Right lung (tissue), 5 donors: Measurements from ENCODE around the gene SH3BP4. TPM values are rescaled to one million over a fixed set of nuclear protein-coding genes. Genes with fewer than 3 reads are reported as not detected.

Experiments
- DNase-seq, 2 donors: peaks; one replicate each; pipeline ENCODE4 v3.0.0-alpha.2; 2013
- polyA plus RNA-seq, 5 donors: library from polyadenylated mRNA; unstranded; fragments of 120-200 nt; gene quantifications; one replicate each; pipeline versions ENCODE4 v1.2.1 to v1.2.3, GENCODE V29; 2013; ENCODE audit warnings: inconsistent platforms in 1 of 5, low replicate concordance in 1 of 5; ENCODE audit not compliant: insufficient read length in 5 of 5, insufficient read depth in 1 of 5

SH3BP4 gene
- polyA plus RNA-seq, 5 donors = 24.7 to 30.0 (median 27.9) TPM

GRCh38 chr2:235084424-235084823 lies 132.6 kb downstream of the SH3BP4 start:
- DNase-seq = no peak

DNA sequence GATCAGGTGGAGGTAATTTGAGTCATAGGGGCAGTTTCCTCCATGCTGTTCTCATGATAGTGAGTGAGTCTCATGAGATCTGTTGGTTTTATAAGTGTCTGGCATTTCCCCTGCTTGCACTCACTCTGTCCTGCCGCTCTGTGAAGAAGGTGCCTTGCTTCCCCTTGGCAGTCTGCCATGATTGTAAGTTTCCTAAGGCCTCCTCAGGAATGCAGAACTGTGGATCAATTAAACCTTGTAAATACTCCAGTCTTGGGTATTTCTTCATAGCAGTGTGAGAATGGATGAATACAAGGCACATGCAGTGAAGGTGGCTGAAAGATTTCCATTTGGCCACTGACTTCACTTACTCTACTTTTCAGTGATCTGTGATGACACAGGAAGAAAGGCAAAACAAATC lies 133.7 kb downstream of the SH3BP4 start:
- no peak for DNase-seq

- no peak for DNase-seq
Measured at GRCh38 chr2:235086481-235087184, 134.8 kb downstream of the SH3BP4 start.

GRCh38 chr2:235087832-235088495 lies 136.1 kb downstream of the SH3BP4 start:
- peak; percentile 53 to 54 for DNase-seq

GRCh38 chr2:235088496-235088921 lies 136.7 kb downstream of the SH3BP4 start:
- peak; percentile 18 for DNase-seq

- no peak for DNase-seq
Measured at GRCh38 chr2:235091421-235091820, 139.6 kb downstream of the SH3BP4 start.

DNA sequence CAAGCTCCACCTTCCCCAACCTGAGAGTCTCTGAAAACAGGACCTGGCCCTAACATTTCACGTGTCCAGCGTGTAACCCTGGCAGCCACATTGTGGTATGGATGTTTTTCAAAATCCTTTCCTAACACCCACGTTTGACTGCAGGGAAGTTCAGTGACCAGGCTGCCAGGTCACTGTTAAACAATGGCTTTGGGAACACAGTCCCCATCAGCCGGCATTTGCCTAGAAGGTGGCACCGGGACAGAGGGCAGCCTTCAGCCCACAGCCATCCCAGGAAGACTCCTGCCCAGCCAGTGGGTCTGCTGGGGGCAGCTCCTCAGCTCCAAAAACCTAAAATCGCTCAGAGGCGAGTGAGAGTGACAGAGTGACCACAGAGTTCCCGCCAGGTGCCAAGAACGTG lies 140.2 kb downstream of the SH3BP4 start:
- DNase-seq = no peak

GRCh38 chr2:235092433-235093223 lies 140.8 kb downstream of the SH3BP4 start:
- no peak for DNase-seq

- no peak for DNase-seq
Measured at GRCh38 chr2:235094457-235094856, 142.6 kb downstream of the SH3BP4 start.

- DNase-seq = no peak
Measured at GRCh38 chr2:235095569-235095968, 143.8 kb downstream of the SH3BP4 start.

GRCh38 chr2:235096447-235096846 lies 144.6 kb downstream of the SH3BP4 start:
- DNase-seq = no peak

DNA sequence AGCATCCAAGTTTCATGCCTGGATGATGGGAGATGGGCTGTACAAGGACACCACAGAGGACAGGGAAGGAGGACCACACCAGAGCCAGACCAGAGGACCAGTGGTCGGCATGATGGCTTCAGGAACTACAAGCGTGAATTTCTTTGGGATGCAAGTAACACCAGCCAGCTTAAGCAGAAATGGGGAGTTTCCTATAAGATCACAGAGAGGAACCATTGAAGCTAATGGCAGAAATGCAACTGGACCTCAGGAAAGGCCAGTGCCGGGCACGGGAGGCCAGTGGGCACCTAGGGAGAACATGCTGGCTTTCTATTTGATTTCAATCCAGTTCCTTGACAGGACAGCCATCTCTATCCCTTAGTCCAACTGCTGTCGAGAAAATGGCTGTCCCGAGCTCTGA lies 145.4 kb downstream of the SH3BP4 start:
- DNase-seq = no peak

- no peak for DNase-seq
Measured at GRCh38 chr2:235098269-235098668, 146.5 kb downstream of the SH3BP4 start.

DNA sequence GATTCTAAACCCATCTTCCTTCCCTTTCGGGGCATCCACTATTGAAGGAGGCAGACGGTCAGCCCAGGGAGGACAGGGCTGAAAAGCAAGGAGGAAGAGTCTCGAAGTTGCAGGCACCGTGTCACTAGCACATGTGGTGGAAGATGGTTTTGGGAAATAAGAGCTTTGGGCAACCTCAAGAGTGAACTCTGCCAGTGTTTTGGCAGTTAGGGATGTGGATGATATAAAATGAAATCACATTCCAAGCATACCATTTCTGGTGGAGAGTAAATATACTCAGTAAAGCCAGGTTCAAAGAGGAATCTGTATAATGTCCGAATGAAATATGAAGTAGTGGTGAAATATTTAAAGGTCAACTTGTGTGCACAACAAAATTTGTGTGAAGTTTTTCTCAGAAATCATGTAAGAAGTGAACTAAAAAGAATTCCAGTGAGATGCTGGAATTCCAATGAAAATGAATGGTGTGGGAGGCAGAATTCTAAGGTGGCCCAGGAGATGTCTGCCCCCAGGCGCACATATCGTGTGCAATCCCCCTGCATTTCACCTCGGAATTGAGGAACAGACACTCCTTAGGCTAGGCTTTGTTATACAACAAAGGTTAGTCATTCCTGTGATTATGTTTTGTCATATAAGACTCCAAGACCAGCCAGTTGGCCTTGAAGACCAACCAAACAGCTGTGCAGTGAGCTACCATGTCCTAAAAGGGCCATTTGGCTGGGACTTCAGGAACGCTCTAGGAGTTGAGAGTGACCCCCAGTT lies 147.1 kb downstream of the SH3BP4 start:
- DNase-seq = no peak

DNA sequence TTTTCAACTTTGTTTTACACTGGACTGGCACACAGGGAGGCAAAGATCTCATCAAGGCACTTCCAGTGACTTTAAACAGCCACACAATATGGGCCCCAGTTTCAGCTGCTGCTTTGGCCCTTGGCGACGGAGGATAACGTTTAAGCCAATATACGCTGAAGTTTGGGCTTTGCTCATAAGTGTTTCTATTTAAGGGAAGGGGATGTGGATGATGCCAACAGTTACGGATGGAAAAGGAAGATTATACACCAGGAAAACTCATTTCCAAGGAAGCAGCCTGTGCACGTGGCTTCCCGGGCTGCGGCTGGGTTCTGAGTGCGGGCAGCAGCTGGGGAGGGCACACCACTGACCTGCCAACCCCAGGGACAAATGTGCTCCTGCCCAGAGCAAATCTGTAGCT lies 151.1 kb downstream of the SH3BP4 start:
- no peak for DNase-seq
